Midbrain (tissue), 1 donor: ENCODE data around the gene GPR146.

ENCODE experiments used
- DNase-seq: peaks from one replicate; lab custom pipeline; 2025; lab: John Stamatoyannopoulos, UW

The GPR146 gene

DNA sequence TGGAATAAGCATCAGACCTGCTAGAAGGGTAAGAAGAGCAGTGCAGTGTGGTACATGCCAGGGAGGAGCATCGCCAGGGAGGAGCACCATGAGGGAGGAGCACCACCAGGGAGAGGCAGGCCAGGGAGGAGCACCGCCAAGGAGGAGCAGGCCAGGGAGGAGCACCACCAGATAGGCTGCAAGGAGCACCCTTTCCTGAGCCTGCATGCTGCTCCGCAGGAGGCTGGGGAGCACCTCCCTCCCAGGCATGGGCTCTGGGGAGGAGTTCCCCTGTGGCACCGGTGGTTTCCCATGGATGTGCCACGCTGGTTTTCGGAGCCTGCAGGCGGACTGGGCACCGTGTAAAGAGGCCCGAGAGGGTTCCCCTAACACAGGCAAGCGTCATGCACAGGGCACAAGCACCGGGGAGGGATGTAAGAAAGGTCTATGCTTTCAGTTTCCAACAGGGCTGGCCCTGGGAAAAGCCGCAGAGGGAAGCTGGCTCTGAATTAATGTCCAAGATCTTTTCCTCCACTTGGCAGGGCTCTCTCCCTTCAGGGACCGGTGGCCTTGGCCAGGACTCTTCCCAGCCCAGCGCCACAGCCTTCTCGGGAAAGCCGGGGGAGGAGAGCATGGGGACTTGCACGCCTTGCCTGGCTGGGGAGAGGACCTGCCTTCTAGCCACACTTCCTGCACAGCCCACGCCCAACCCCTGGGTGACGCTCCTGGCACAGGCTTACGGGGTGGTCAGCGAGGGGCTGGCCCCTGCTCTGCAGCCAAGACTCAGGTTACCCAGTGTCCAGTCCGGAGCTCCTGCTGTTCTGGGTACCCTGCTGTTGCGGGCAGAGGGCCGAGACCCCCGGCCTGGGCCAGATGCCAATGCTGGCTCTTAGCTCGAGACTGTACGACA, 32.1 kb downstream of the GPR146 start:
- peak; percentile 54 for DNase-seq

DNA sequence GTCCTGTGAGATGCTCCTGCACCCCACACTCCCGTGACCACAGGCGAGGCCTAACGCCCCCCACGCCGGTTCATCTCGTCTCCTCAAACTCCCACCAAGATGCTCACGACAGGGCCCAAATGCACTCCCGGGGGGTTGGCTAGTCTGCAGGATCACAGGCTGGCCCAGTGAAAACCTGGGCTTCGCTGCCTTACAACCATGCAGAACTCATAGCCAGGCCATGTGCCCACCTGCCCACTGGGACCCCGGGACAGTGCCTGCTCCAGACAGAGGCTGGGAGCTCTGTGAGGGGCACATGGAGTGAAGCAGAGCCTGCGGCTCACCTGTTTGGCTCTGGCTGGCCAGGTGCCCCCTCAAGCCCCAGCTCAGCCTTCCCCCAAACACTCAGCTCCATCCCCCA, 34.2 kb downstream of the GPR146 start:
- no peak for DNase-seq

DNA sequence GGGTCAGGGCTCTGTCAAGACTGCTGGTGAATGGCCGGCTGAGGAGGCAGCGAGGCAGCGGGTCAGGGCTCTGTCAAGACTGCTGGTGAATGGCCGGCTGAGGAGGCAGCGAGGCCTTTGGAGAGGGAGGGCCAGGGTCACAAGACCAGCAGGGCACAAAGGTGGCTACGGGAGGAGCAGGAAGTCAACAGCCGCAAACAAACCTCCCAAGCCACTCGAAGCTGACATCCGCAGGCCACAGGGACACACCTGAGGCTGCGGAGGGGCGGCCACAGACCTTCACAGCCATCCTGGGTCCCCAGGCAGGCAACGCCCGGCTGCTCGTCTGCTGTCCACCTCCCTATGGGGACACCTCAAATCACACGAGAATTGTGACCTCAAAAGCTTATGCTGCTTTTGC, 34.6 kb downstream of the GPR146 start:
- no peak for DNase-seq

- DNase-seq, result no peak
These were observed 35.2 kb downstream of the GPR146 start for GRCh38 chr7:1079546-1079945.

DNA sequence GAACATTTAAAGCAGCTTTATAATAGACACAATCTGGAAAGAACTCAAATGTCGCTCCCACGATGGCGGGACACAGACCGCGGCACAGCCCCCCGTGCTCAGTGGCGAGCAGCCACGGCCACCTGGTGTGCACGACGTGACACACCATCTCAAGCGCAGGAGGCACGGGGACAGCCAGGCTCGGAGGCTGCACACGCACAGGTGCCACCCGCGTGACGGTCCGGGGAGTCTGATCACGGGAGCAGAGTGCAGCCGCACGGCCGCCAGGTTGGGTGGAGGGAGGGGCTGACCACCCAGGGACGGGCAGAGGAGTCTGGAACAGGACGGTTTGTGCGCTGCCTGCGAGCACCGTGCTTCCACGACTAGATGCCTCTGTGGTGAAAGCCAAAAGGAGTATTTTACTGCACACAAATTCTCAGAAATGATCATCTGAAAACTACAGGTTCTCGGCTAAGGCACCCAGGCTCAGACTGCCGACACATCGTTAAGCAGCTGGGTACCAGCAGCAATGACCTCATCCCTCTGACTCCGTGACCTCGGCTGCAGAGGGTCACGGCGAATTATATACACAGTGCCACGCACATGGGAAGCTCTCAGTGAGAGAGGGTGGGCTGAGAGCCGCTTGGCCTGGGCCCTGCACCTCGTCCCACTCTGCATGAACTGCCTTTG, 36.0 kb downstream of the GPR146 start:
- DNase-seq, result no peak

DNA sequence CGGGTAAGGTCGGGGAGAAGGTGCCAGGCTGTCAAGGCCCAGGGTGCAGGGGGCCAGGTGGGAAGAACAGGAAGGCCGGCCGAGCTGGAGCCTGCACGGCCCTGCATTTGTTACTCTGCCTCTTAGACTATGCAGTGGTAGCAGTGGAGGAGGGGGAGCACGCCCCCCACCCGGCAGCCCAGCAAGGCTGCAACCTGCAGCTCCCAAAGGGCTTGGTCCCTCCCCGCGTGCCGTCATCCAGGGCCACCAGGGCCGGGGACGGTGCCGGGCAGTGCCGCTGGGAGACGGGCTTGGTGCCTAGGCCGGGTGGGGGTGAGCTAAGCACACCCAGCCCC, 36.5 kb downstream of the GPR146 start:
- no peak for DNase-seq

DNA sequence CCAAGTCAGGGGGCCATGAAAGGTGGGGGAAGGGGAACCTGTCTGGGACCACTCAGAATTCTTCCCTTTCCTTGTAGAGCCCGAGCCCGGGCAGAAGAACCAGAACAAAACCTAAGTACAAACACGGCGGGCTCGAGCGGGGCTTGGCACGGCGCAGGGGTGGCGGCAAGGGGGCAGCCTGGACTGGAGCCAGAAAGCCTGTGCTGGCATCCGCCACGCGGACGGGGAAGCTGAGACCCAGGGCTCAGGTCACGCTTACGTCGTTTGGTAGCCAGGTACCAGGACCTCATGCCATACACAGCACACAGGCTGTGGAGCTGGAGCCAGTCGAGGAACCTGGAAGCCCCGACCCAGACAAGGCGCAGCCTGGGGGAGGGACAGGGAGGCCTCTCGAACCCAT, 37.0 kb downstream of the GPR146 start:
- DNase-seq, result no peak

GRCh38 chr7:1081931-1082401, 37.6 kb downstream of the GPR146 start:
- DNase-seq, result no peak

DNA sequence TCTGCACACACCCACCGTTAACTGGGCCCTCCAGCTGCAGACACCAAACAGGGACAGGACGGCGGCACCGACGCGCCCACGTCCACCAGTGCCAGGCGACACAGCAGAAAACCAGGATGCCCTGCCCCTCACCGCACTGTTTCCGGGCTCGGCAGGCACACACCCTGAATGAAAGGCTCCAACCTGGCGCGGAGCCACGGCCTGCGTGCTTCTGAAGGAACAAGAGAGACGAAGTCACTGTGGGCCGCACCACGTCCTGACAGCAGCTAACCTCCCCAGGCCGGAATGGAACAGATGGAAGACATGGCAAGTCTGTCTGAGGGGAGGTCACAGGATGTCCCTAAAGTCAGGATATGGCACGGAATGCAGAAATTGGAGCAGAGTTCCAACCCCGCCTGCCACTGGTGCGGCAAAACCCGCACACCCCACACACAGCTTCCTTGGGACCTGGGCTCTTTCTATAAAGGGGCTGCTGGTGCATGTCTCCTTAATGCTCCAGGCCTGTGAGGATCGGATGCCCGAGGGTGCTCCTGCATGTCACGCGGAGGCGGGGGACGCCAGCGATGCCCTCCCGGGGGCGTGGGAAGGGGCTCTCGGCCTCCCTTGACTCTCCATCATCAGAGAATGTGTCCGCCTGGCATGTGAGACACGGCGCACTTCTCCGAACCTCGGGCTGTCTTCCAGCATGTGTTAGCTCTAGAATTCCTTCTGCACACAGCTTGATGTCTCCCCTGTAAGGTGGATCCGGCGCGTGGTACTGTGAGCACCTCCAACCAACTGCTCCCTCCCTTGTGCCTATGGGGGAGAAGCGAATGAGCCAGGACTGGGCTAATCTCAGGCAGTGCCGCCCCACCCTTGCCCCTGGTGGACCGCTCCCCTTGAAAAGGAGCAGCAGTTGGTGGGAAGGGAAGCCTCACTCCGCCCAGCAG, 39.6 kb downstream of the GPR146 start:
- no peak for DNase-seq

GRCh38 chr7:1085266-1085665, 40.9 kb downstream of the GPR146 start:
- DNase-seq, result no peak

DNA sequence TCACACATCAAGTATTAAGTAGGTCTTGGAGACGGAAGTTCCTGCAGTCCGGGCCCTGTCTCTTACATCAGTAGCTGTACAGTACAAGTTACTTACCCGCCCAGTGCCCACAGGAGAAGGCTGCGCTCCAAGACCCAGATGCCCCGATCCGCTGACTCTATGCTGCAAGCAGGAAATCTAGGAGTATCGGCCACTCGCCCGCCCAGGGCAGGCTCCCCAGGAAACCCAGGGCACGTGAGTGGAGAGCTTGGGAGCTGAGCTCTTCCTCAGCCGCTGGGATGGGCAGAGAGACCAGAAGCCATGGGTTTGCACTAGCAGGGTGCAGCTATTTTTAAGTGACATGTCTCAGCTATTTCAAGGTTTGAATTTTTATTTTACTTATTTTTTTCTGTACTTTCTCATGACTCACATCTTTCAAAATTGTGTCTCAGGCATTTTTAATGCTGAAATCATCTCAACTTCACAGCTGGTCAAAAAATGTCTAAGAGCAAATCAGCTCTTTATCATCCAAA, 41.6 kb downstream of the GPR146 start:
- no peak for DNase-seq

GRCh38 chr7:1086588-1087464, 42.5 kb downstream of the GPR146 start:
- peak; percentile 58 for DNase-seq

DNA sequence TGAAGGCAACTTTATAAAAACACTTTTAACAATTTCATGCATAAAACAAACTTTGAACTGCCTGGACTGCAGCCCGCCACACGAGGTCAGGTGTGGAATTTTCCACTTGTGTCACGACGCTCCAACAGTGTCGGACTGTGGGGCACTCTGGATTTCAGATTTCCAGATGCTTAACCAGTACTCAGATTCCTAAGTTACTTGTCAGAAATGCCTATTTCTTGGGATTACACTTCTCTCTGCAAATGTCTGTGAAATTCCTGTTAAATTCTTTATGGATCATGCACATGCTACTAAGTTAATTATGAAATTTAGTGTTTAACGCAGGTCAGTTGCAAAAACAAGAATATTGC, 43.1 kb downstream of the GPR146 start:
- no peak for DNase-seq

DNA sequence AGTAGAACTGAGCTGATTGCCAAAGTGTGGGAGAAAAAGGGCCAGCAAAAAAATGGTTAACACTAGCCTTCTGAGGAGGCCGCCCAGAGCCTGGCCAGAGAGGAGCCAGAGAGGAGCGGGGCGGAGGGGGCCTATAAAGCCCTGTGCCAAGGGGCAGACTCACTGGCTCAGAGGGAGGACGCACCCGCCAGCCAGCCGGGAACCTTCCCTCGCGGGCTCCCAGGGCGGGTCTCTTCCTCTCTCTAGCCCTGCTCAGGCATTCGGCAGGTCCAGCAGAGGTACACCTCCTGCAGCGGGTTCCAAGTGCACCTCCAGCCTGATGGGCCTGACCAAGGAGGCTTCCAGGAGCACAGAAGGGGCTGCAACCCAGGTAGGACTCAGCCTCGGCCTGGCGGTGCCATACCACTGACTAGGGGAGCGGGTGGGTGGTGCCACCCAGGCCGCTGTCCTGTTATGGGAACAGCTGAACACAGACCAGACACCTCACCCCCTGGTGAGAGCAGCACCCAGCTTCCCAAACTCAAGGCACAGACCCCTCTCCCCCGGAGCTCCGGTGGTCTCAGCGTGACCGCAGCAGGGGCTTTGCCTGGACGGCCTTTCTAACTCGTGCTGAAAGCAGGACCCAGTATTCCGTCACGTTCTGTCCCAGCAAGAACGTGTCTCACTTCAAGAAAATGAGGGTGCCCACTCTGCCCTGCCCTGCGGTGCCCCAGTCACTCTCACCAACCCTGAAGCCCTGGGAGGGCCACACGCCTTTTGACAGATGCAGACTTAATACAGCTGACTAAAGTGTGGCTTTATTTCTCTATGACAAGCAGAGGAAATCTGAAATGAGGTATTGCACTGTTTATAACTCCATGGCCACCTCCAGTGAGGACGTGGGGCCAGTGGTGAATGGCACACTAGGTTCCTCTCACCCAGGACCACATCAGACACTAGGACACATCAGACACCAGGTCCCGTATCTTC, 43.9 kb downstream of the GPR146 start, which contains the start of gene GPER1:
Gene GPER1 (plus strand): TSS at position 162 of the 969 bp plus-strand sequence. CDS start 3,616 bp downstream, outside the sequence.
- DNase-seq, result no peak

- DNase-seq, result no peak
These were observed 45.9 kb downstream of the GPR146 start for GRCh38 chr7:1090236-1090635.

- DNase-seq, result no peak
These were observed 46.6 kb downstream of the GPR146 start for GRCh38 chr7:1090686-1091643.

DNA sequence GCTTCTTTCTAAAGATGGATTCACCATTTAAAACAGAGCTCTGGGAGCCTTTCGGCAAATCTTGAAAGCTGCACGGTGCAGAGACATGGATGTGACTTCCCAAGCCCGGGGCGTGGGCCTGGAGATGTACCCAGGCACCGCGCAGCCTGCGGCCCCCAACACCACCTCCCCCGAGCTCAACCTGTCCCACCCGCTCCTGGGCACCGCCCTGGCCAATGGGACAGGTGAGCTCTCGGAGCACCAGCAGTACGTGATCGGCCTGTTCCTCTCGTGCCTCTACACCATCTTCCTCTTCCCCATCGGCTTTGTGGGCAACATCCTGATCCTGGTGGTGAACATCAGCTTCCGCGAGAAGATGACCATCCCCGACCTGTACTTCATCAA, 47.3 kb downstream of the GPR146 start:
- no peak for DNase-seq

GRCh38 chr7:1092161-1092632, 47.9 kb downstream of the GPR146 start:
- DNase-seq, result no peak
